GM12873 (cell line): ENCODE measurements around the gene FOXM1.

Source experiments
- TF ChIP-seq, protein P1 (sequence below): IDR thresholded peaks from 2 replicates; pipeline ENCODE4 v1.5.1; 2012; ENCODE audit warnings: low read depth, mild to moderate bottlenecking, moderate library complexity, low read length, control low read depth; ENCODE audit not compliant: insufficient read depth; ENCODE audit errors: missing control alignments

FOXM1 gene

DNA sequence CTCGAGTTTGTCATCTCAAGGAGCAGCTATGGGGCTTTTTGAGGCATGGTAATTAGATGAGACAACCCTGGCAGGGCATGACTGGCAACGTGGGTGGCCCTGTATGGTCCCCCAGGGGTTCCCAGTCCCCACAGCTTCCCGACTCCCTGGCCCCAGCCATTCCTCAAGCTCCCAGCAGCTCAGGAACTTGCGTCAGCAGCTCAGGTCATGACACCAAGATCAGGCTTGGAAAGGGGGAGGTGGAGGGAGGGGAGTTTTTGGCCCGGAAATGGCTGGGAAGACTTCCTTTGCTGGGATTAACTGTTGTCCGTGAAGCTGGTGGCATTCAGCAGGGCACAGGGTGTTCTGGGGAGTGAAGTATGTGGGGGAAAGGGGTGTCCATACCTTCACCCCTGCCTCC, 31.7 kb downstream of the FOXM1 start:
- TF ChIP-seq, protein P1, sequence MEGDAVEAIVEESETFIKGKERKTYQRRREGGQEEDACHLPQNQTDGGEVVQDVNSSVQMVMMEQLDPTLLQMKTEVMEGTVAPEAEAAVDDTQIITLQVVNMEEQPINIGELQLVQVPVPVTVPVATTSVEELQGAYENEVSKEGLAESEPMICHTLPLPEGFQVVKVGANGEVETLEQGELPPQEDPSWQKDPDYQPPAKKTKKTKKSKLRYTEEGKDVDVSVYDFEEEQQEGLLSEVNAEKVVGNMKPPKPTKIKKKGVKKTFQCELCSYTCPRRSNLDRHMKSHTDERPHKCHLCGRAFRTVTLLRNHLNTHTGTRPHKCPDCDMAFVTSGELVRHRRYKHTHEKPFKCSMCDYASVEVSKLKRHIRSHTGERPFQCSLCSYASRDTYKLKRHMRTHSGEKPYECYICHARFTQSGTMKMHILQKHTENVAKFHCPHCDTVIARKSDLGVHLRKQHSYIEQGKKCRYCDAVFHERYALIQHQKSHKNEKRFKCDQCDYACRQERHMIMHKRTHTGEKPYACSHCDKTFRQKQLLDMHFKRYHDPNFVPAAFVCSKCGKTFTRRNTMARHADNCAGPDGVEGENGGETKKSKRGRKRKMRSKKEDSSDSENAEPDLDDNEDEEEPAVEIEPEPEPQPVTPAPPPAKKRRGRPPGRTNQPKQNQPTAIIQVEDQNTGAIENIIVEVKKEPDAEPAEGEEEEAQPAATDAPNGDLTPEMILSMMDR, result no peak

DNA sequence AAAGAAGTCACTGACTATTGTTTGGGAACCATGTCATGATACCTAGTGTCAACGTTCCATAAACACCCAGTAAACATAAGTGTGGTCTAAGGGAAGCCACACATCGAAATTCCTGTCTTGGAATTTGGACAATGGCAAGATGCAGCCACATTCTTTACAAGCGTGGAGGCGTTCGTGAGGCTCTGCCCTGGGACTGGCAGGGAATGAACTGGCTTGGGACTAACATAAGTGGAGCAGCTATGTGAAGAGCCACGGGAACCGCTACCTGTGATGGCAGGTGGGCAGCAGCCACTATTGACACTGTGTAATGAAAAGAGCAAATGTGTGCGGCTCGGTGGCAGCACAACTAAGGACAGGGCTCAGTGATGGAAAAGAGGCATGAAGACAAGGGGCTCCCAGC, 32.2 kb downstream of the FOXM1 start:
- TF ChIP-seq, protein P1, result no peak

DNA sequence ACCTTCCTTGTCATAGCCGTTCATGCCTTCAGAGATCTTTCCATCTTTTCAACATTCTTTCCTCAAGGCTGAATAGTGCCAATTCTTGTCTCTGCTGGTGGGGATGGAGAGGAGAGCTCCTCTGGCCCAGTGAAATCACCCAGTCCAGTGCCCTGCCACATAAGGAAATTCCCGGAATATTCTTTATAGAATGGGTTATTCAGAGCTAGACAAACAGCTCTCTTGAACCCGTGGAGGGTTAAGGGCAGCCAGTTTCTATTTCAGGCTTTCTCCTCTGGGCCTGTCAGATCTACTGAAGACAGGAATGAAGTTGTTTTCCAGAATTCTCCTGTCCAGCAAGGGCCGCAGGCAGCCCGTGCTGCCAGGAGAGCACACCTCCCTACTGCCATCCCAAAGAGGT, 34.0 kb downstream of the FOXM1 start:
- TF ChIP-seq, protein P1, result no peak

DNA sequence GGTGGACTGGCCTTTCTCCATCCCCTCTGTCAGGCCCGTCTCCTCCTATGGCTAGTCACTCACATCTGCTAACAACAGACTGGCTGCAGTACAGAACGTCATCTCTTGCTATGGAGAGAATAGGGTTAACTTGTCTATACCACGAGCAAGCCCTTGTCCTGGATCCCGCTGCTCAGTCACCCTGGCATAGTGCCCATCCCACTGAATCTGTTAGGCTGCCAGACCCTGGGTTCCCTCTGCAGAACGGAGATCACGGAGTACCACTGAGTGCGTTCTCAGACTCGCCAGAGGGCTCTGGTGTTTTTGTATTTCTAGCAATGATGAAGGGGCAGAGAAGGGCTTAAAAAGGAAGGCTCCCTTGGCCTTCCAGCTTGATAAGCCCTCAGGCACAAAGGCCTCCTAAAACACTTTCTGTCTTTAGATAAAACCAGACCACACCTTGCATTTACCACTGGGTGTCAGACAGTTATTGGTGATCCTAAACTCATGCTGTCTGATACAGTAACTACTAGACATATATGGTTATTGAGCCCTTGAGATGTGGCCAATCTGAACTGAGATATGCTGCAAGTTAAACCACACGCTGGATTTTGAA, 35.8 kb downstream of the FOXM1 start:
- TF ChIP-seq, protein P1, result no peak

DNA sequence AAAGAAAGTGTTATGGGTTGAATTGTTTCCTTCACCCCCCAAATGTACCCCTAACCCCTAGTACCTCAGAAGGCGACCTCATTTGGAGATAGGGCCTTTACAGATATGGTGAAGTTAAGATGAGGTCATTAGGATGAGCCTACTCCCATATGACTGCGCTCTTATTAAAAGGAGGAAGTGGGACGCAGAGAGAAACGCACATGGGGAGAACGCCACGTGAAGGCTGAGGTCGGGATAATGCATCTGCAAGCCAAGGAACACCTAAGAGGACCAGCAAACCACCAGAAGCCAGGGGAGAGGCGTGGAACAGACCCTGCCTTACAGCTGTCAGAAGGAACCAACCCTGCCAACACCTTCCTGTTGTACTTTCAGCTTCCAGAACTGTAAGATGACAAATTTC, 40.4 kb downstream of the FOXM1 start:
- TF ChIP-seq, protein P1, result no peak

DNA sequence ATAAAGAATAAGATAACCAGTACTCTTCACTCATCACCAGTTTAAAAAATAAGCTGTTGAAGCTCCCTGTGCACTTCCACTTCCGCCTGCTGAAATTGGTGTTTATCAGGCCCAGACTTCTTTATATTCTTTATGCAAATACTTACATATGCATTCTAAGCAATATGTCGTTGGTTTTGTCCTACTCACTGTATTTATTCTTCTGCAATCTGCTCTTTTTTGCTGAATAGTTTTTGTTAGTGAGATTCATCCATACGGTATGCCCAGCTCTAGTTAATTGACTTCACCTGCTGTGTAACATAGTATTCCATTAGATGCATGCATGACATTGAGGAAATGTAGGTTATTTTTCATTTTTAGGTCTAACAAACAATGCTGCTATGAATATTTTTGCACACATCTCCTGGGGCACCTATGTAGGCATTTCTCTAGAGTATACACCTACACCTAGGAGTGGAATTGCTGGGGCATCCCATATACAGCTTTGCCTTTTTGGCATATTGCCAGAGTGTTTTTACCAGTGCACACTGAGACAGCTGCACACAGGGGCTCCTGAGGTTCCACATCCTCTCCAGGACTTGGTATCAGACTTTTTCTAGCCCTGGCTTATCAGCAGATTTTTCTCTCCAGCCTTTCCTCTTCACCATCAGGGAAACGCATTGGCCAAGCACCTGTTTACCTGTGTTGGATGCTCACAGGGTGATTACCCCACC, 41.1 kb downstream of the FOXM1 start:
- TF ChIP-seq, protein P1, result no peak

DNA sequence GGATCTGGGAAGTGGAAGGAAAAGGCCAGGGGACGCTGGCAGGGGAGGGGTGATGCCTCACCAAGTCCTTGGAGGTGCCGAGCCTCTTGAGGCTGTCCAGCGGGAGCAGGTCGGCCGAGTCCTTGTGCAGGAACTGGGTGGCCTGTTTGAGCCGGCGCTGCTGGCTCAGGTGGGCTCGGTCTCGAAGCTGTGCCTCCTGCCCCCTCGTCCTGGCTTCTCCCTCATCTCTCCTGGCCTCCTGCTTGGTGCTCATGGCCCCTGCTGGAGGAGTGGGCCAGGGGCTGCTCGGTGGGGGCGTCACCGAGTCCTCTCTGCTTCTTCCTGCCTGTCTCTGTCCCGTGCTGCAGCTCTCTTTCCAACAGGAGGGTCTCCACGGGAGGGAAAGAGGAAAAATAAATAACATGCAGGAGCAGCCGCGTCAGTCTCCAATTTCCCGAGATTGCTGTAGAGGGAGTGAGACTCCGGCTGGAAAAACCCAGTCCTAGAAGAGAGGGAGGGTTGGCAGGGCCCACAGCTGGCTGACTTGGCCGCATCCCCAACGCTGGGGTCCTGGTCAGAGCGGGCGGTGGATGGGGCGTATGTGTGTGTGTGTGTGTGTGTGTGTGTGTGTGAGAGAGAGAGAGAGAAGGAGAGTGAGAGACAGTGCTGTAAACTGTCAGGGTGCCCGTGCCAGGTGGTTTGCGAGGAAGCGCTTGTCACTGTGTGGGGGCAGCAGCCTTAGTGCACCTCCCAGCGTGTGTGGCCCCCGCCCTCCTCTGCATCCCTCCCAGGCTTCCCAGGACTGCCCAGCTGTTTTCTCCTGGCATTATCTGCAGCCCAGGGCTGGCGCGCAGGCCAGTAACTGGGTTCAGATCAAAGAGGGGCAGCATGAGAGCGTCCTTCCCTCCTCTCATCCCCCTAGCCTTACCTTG, 42.1 kb downstream of the FOXM1 start, which contains the start of gene NRIP2:
Gene NRIP2, minus strand, starts transcription at position 455 of the 911 bp plus-strand sequence. Its CDS starts 52 bp downstream, at position 403.
- TF ChIP-seq, protein P1, result no peak
